NCI-H446 (cell line): ENCODE measurements around the gene C1orf87.

Experiments
- DNase-seq, 2 experiments: peaks; one replicate each; lab custom pipeline; 2025; lab: John Stamatoyannopoulos, UW

Gene C1orf87

DNA sequence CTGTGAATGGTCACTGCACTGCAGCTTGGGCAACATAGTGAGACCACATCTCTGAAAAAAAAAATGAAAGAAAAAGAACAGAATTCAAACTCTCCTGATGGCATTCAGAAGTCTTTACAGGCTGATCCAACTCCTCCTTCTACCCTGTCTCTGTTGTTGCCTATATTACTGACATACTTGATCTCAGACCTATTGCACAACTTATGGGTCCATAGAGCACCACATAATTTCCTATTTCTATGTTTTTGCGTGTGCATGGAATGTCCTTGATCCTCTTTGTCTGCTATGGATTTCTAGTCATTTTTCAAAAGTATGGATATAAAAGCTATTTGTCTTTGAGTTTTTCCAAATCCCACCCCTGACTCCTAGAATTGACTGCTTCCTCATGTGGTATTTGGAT, 124.6 kb downstream of the C1orf87 start:
- DNase-seq = no peak

DNA sequence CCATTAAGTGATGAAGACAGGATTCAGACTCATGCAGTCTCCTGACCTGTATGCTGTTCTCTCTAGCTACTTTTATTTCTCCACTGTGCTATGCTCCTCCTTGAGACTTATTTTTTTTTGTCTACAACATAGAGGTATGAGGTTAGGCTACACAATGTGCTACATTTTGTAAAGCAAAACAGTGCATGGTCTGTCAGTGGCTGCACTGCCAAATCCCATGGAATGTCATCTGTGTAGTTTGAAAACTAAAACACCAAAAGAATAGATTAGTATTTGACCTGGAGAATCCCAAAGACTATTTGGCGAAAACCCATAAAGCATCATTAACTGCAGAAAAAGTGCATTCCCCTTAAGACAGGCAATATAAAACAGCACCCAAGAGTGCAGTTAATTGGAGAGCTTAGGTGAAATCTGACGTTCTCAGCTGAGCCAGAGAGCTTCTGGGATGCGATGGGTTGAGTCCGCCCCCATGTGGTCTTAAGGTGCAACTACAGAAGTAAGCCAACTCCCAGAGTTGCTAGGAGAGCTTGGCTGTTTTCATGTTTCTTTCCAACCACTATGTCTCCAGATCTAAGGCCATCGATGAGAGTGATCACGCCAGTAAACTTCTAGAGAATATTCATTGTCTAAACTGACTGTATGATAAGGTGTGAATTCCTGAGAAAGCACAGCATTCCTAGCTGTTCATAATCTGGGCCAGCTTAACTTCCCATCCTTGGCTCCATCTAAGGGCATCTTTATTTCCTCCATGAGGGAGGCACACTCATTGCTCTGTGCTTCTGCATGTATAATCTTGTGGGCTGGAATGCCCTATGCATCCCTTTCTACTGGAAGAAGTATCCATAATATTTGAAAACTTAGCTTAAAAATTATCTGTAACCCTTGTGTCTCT, 126.3 kb downstream of the C1orf87 start:
- peak; percentile 66 to 79 for DNase-seq

DNA sequence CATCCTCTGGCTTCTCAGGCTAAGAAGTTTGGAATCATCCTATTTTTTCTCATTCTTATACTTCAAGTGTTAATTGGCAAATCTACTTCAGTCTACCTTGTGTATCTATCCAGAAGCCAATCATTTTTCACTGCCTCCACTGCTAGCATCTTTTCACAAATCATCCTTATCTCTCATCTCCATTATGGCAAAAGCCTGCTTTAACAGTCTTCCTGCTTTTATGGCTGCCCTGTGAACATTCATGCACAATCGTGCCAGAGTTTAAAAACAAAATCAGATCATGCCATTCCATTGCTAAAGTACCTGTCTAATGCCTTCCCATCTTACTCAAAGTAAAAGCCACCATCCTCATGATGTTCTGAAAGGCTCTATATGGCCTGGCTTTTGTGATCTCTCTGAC, 127.8 kb downstream of the C1orf87 start:
- DNase-seq = no peak
